ENCODE measurements around the gene RAC2. TPM values are rescaled to one million over a fixed set of nuclear protein-coding genes. Genes with fewer than 3 reads are reported as not detected.
A peak's percentile ranks its signal among the peaks of the same experiment; 100 is the strongest.

The RAC2 gene
- total RNA-seq, 4 donors from 2014 or later = 2.6 to 8.6 (median 6.7) TPM

GRCh38 chr22:37194750-37195149 is 49.3 kb downstream of the RAC2 start:
- TF ChIP-seq, protein P1, sequence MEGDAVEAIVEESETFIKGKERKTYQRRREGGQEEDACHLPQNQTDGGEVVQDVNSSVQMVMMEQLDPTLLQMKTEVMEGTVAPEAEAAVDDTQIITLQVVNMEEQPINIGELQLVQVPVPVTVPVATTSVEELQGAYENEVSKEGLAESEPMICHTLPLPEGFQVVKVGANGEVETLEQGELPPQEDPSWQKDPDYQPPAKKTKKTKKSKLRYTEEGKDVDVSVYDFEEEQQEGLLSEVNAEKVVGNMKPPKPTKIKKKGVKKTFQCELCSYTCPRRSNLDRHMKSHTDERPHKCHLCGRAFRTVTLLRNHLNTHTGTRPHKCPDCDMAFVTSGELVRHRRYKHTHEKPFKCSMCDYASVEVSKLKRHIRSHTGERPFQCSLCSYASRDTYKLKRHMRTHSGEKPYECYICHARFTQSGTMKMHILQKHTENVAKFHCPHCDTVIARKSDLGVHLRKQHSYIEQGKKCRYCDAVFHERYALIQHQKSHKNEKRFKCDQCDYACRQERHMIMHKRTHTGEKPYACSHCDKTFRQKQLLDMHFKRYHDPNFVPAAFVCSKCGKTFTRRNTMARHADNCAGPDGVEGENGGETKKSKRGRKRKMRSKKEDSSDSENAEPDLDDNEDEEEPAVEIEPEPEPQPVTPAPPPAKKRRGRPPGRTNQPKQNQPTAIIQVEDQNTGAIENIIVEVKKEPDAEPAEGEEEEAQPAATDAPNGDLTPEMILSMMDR (IDR thresholded peaks at IDR 0.05) = no peak
- no peak for TF ChIP-seq POLR2A (IDR thresholded peaks at IDR 0.05)
- 89 to 94% methylated on average over 3 of the region's 3 CpGs for WGBS, 2 donors
- intact Hi-C loops (cut with DNase I; ENCODE audit: low total_unique reads) = loop anchor here (5.0 kb wide), 1 partner anchor 117 kb away; no protein-coding TSS in a partner anchor
- peak in 1 of 2 donors; percentile 43 for DNase-seq (ENCODE audit: low spot score in 2 of 2)
- H3K4me3 ChIP-seq (ENCODE audit: low read depth, poor library complexity, severe bottlenecking) = no peak overlapping the region

GRCh38 chr22:37193629-37194191 is 50.4 kb downstream of the RAC2 start:
- intact Hi-C loops (cut with DNase I; ENCODE audit: low total_unique reads) = no loop called here
- H3K4me3 ChIP-seq (ENCODE audit: low read depth, poor library complexity, severe bottlenecking) = no peak overlapping the region
- WGBS, 2 donors = 65 to 66% methylated on average over 10 of the region's 10 CpGs
- peak in 1 of 2 donors; percentile 45 for DNase-seq (ENCODE audit: low spot score in 2 of 2)
- no peak for TF ChIP-seq POLR2A (IDR thresholded peaks at IDR 0.05)
- TF ChIP-seq, protein P1 (IDR thresholded peaks at IDR 0.05) = no peak

GRCh38 chr22:37192741-37193140 is 51.3 kb downstream of the RAC2 start:
- intact Hi-C loops (cut with DNase I; ENCODE audit: low total_unique reads) = no loop called here
- DNase-seq (ENCODE audit: low spot score in 2 of 2) = no peak
- TF ChIP-seq, protein P1 (IDR thresholded peaks at IDR 0.05) = no peak
- TF ChIP-seq POLR2A (IDR thresholded peaks at IDR 0.05) = no peak
- 100% methylated on average over 1 of the region's 1 CpG for WGBS, 2 donors
- no peak overlapping the region for H3K4me3 ChIP-seq (ENCODE audit: low read depth, poor library complexity, severe bottlenecking)

DNA sequence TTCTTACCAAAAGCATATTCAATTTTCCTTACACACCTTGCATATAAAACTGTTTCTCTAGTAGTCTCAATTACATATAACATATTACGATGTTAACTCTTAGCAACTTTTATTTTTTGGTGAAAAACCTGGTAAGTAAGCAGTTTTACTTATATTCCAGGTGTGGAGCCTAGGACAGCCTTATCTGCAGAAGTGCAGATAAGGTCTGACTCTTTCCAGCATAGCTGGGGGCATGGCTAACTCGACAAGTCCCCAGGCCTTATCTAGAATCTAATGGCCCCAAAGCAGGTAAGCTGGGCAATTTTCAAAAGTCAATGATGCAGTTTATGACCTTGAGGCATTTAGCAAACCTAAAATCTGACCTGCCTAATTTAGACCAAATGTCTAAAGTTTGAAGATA is 51.9 kb downstream of the RAC2 start:
- TF ChIP-seq, protein P1 (IDR thresholded peaks at IDR 0.05) = no peak
- no peak for TF ChIP-seq POLR2A (IDR thresholded peaks at IDR 0.05)
- no peak for DNase-seq (ENCODE audit: low spot score in 2 of 2)
- no peak overlapping the region for H3K4me3 ChIP-seq (ENCODE audit: low read depth, poor library complexity, severe bottlenecking)
- 82 to 91% methylated on average over 2 of the region's 2 CpGs for WGBS, 2 donors
- intact Hi-C loops (cut with DNase I; ENCODE audit: low total_unique reads) = no loop called here

- intact Hi-C loops (cut with DNase I; ENCODE audit: low total_unique reads) = no loop called here
- 47 to 68% methylated on average over 4 of the region's 4 CpGs for WGBS, 2 donors
- no peak for TF ChIP-seq POLR2A (IDR thresholded peaks at IDR 0.05)
- TF ChIP-seq, protein P1 (IDR thresholded peaks at IDR 0.05) = no peak
- no peak for DNase-seq (ENCODE audit: low spot score in 2 of 2)
- no peak overlapping the region for H3K4me3 ChIP-seq (ENCODE audit: low read depth, poor library complexity, severe bottlenecking)
Measured at GRCh38 chr22:37190262-37190780, 53.7 kb downstream of the RAC2 start.
